ENCODE measurements around the gene LRP6.

- no peak for TF ChIP-seq ZC3H10 (CRISPR knock-in tag; IDR thresholded peaks at IDR 0.05)
- no peak for TF ChIP-seq ZFP30 (CRISPR knock-in tag; IDR thresholded peaks at IDR 0.05)
- TF ChIP-seq PATZ1 (CRISPR knock-in tag; IDR thresholded peaks at IDR 0.05; ENCODE audit: borderline replicate concordance): no peak
- no peak for TF ChIP-seq ZNF70 (CRISPR knock-in tag; IDR thresholded peaks at IDR 0.05)
Observed at GRCh38 chr12:12210416-12210815, 56.4 kb downstream of the LRP6 start.

Data from SK-N-SH treated with all-trans-retinoic acid at 6 μM for 48 hours (cell line).